Mesothelial cell of epicardium (in vitro differentiated cells): ENCODE data around the gene CHST11. TPM values are rescaled to one million over a fixed set of nuclear protein-coding genes. Genes with fewer than 3 reads are reported as not detected.
A peak's percentile ranks its signal among the peaks of the same experiment; 100 is the strongest.

Experiments used
- DNase-seq, 2 experiments: peaks; one replicate each; pipeline ENCODE4 v3.0.0; 2021; ENCODE audit warnings: low spot score in 2 of 2; ENCODE audit not compliant: unreplicated experiment in 2 of 2
- H3K27ac Mint-ChIP-seq: 2 replicates; pipeline ENCODE4 v1.8.0; 2021; ENCODE audit warnings: mixed read lengths
- H3K27me3 Mint-ChIP-seq: 2 replicates; pipeline ENCODE4 v1.8.0; 2021; ENCODE audit warnings: low read depth, mixed read lengths
- H3K36me3 Mint-ChIP-seq: 2 replicates; pipeline ENCODE4 v1.8.0; 2021; ENCODE audit warnings: mixed read lengths
- H3K4me1 Mint-ChIP-seq: 2 replicates; pipeline ENCODE4 v1.8.0; 2021; ENCODE audit warnings: mixed read lengths
- H3K4me3 Mint-ChIP-seq: 2 replicates; pipeline ENCODE4 v1.8.0; 2021; ENCODE audit warnings: mild to moderate bottlenecking, moderate library complexity, mixed read lengths
- H3K9me3 Mint-ChIP-seq: 2 replicates; pipeline ENCODE4 v1.8.0; 2021; ENCODE audit warnings: mixed read lengths
- total RNA-seq: library from RNA; stranded (reverse); gene quantifications from 3 replicates; pipeline ENCODE4 v1.2.1, GENCODE V29; 2021
- TF ChIP-seq, protein P1 (sequence below): fragments of 200-600 bp; sonication (generic); IDR thresholded peaks from one replicate; pipeline ENCODE4 v1.5.0; 2021; ENCODE audit warnings: antibody characterized with exemption; ENCODE audit not compliant: unreplicated experiment

Gene CHST11
- total RNA-seq, 1 donor from 2014 or later = 15.0 TPM

GRCh38 chr12:104653730-104654664 lies 197.2 kb downstream of the CHST11 start:
- Mint-ChIP-seq H3K36me3 (no peaks in the 10 kb centered on the region), H3K4me3 (no peak overlapping the region), H3K9me3 (no peaks in the 10 kb centered on the region), H3K27ac (no peak overlapping the region), H3K27me3 (peaks cover 85% of the 10 kb centered on the region), H3K4me1 (no peaks in the 10 kb centered on the region)
- DNase-seq = no peak
- TF ChIP-seq, protein P1, sequence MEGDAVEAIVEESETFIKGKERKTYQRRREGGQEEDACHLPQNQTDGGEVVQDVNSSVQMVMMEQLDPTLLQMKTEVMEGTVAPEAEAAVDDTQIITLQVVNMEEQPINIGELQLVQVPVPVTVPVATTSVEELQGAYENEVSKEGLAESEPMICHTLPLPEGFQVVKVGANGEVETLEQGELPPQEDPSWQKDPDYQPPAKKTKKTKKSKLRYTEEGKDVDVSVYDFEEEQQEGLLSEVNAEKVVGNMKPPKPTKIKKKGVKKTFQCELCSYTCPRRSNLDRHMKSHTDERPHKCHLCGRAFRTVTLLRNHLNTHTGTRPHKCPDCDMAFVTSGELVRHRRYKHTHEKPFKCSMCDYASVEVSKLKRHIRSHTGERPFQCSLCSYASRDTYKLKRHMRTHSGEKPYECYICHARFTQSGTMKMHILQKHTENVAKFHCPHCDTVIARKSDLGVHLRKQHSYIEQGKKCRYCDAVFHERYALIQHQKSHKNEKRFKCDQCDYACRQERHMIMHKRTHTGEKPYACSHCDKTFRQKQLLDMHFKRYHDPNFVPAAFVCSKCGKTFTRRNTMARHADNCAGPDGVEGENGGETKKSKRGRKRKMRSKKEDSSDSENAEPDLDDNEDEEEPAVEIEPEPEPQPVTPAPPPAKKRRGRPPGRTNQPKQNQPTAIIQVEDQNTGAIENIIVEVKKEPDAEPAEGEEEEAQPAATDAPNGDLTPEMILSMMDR = peak; percentile 65

DNA sequence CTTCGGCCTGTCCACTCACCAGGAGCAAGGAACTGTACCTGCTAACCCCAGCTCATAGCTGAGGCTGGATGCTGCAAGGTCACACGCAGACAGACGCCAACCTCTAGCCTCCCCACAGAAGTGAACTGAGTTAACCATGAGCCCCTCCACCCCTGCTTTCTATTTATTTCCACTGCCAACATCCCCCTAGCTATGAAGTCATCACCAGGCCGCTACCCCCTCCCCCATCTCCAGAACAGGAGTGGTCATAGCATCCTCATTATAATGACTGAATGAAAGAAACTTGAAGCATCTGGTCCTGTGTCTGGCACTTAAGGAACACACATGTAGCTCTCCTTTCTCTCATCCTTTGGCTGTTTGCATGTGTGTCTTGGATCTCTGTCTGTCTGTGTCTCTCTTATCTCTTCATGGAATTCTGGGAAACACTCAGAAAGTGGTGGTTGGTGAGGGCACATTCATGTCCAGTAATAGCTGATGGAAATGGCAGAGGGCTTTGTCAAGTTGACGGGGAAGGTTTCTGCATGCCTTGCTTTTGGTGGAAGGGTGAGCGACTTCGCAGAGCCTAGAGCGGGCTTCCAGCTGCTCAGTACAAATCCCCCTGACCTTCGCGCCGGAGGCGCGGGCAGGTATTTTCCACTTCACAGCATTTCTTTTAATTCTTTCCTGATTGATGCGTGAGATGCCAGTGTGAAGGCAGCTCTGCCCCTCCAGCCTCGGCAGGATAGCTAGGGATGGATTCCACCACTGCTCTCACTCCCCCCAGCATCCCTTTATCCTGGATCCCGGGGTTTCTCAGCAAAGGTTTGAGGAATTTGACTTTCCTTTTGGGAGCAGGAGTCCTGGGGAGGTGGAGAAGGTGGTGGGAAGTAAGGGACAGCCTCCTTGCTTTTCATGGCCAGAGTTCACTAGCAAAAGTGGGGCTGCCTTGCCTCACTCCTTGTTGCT lies 198.2 kb downstream of the CHST11 start:
- no peaks in the 10 kb centered on the region for H3K4me1 Mint-ChIP-seq

GRCh38 chr12:104656383-104656782 lies 199.6 kb downstream of the CHST11 start:
- Mint-ChIP-seq H3K36me3 (no peaks in the 10 kb centered on the region), H3K27me3 (peaks cover 91% of the 10 kb centered on the region), H3K4me1 (no peaks in the 10 kb centered on the region), H3K27ac (no peak overlapping the region), H3K9me3 (no peaks in the 10 kb centered on the region), H3K4me3 (no peak overlapping the region)
- no peak for DNase-seq
- TF ChIP-seq, protein P1 = no peak

More for the DNA sequence above, 198.2 kb downstream of the CHST11 start:
- H3K27me3 Mint-ChIP-seq = peaks cover 84% of the 10 kb centered on the region
- no peak overlapping the region for H3K27ac Mint-ChIP-seq
- H3K36me3 Mint-ChIP-seq = no peaks in the 10 kb centered on the region
- no peak overlapping the region for H3K4me3 Mint-ChIP-seq
- no peak for DNase-seq
- H3K9me3 Mint-ChIP-seq = no peaks in the 10 kb centered on the region
- TF ChIP-seq, protein P1 = no peak

DNA sequence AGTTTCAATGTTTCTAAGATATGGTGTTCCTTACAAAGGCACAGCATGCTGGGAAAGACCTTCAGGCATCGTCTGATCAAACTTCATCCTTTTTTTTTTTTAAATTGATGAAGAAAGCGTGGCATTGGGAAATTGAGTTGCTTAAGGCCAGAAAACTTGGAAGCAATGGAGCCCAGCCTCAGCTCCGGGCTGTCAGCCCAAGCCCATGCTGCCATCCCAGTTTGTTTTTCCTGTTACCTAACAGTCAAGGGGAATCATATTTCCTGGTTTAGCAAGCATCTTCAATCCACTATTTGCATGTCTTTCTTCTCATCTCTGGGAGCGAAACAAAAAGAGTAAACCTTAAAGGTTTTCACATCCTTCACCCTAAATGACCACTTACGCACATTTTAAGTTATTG lies 200.2 kb downstream of the CHST11 start:
- Mint-ChIP-seq H3K36me3 (no peaks in the 10 kb centered on the region), H3K27ac (no peak overlapping the region), H3K4me1 (no peaks in the 10 kb centered on the region), H3K27me3 (peaks cover 93% of the 10 kb centered on the region), H3K9me3 (no peaks in the 10 kb centered on the region), H3K4me3 (no peak overlapping the region)
- TF ChIP-seq, protein P1 = no peak
- no peak for DNase-seq

- Mint-ChIP-seq H3K27me3 (peaks cover 95% of the 10 kb centered on the region), H3K9me3 (no peaks in the 10 kb centered on the region), H3K27ac (no peak overlapping the region), H3K4me1 (no peaks in the 10 kb centered on the region), H3K4me3 (no peak overlapping the region), H3K36me3 (no peaks in the 10 kb centered on the region)
- no peak for DNase-seq
- TF ChIP-seq, protein P1 = no peak
Observed at GRCh38 chr12:104657726-104658484, 201.2 kb downstream of the CHST11 start.
